GM20000 (cell line): ENCODE results near the gene TRIM32.

ENCODE experiments used
- DNase-seq: peaks from one replicate; pipeline ENCODE4 v3.0.0; 2012; ENCODE audit warnings: low spot score
- TF ChIP-seq, protein P1 (sequence below): IDR thresholded peaks from 2 replicates; pipeline ENCODE4 v1.5.1; 2012; ENCODE audit warnings: mild to moderate bottlenecking, control low read depth; ENCODE audit errors: extremely low read depth, missing control alignments

Gene TRIM32

GRCh38 chr9:116700882-116701865, 14.1 kb downstream of the TRIM32 start:
- no peak for DNase-seq
- TF ChIP-seq, protein P1, sequence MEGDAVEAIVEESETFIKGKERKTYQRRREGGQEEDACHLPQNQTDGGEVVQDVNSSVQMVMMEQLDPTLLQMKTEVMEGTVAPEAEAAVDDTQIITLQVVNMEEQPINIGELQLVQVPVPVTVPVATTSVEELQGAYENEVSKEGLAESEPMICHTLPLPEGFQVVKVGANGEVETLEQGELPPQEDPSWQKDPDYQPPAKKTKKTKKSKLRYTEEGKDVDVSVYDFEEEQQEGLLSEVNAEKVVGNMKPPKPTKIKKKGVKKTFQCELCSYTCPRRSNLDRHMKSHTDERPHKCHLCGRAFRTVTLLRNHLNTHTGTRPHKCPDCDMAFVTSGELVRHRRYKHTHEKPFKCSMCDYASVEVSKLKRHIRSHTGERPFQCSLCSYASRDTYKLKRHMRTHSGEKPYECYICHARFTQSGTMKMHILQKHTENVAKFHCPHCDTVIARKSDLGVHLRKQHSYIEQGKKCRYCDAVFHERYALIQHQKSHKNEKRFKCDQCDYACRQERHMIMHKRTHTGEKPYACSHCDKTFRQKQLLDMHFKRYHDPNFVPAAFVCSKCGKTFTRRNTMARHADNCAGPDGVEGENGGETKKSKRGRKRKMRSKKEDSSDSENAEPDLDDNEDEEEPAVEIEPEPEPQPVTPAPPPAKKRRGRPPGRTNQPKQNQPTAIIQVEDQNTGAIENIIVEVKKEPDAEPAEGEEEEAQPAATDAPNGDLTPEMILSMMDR, result no peak

- no peak for DNase-seq
- TF ChIP-seq, protein P1, result no peak
Measured at GRCh38 chr9:116701940-116702642, 15.0 kb downstream of the TRIM32 start.

DNA sequence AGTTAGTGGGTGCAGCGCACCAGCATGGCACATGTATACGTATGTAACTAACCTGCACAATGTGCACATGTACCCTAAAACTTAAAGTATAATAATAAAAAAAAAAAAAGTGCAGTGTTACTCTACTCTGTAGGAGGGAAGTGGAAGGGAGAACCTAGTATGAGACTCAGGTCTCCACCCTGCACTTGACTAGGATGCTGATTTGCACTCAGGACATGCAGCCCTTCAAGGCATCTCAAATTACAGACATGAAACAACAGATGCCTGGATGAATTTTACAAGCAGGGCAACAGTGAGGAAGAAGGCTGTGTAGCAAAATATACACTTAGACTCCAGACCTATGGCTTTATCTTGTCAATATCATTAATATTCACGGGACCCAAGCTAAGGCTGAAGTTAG, 16.5 kb downstream of the TRIM32 start:
- no peak for DNase-seq
- TF ChIP-seq, protein P1, result no peak

GRCh38 chr9:116704470-116704869, 17.4 kb downstream of the TRIM32 start:
- no peak for DNase-seq
- TF ChIP-seq, protein P1, result no peak

- TF ChIP-seq, protein P1, result no peak
- DNase-seq, result no peak
Measured at GRCh38 chr9:116705531-116705930, 18.4 kb downstream of the TRIM32 start.

DNA sequence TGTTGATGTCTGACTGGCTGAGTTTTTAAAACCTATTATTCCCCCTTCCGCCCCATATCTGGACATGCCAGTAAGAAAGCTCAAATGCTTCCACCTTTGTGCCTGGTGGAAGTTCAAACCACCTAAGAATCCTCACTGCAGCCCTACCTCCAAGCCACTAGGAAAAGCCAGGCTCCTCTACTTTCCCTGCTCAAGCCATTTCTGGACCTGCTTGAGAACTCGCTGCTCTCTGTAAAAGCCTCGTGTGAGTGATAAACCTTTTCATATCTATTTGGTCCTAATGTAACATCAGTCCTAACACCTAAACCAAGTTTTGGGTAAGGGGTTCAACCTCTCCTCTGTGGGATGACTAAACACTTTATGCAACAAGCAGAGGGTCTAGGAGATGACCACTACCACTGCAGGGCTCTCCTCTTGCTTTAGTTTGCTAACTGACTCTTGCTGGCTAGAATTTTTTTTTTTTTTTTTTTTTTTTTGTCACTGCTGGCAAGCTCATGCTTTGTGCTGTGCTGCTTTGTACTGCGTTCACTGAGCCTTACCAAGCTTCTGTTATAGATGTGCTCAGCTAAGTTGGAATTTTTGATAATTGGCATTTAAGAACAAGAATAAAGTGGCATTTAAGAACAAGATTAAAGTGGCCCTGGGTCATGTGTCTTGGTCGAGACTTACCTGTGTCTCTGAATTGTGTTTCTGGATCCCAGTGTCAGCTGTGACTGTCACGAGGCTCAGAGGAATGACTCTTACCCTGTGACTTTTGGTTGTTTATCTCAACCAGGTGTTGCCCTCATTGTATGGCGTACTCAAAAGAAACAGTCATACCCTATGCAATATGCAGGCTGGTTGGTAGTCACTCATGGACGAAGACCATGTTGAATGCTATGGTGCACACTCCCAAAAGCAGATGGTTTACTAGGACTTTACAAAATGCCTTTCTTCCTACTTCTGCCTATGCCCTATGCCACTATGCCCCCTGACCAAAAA, 19.5 kb downstream of the TRIM32 start:
- no peak for DNase-seq
- TF ChIP-seq, protein P1, result no peak
